Measurements from ENCODE around the gene OVCH2.
"Not testable (repeated sequence)": the region's sequence is repeated elsewhere in the genome, so short reads cannot be mapped to it uniquely, and the experiment has no call there.

OVCH2 gene, protein sequence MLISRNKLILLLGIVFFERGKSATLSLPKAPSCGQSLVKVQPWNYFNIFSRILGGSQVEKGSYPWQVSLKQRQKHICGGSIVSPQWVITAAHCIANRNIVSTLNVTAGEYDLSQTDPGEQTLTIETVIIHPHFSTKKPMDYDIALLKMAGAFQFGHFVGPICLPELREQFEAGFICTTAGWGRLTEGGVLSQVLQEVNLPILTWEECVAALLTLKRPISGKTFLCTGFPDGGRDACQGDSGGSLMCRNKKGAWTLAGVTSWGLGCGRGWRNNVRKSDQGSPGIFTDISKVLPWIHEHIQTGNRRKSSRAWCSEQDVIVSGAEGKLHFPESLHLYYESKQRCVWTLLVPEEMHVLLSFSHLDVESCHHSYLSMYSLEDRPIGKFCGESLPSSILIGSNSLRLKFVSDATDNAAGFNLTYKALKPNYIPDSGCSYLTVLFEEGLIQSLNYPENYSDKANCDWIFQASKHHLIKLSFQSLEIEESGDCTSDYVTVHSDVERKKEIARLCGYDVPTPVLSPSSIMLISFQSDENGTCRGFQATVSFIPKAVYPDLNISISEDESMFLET

DNA sequence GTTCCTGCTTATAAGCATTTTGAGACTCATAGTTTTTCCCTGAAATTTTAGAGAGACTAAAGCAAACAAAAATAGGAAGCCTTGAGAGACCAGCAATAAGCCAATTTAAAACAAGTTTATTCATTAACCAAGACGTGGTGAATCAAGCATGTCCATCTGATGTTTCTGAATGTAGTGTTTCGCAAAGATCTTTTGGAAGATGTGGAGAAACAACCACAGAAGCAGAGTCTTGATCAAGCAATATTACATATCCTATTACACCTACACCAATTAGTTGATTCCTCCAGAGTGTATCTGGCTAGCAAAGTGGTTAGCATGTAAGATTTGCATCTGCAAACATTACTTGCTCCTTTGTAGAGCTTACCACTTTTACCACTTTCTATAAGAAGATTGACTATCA is at the start of gene OVCH2:
Gene OVCH2 (minus strand): TSS at position 101 of the 400 bp plus-strand sequence. CDS start 83 bp downstream, at position 18.
- DNase-seq (ENCODE audit: low read depth in 2 of 2): no peak

DNA sequence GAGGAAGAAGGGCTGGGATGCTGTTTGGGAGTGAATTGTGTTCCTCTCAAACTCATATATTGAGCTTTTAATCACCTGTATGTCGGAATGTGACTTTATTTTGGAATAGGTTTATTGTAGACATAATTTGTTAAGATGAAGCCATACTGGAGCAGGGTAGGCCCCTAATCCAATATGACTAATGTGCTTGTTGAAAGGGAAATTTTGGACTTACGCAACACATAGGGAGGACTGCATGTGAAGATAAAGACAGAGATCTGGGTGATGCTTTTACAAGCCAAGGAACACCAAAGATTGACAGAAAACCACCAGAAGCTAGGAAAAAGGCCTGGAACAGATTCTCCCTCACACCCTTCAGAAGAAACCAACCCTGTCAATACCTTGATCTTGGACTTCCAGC is 43.2 kb upstream of the OVCH2 start:
- DNase-seq (ENCODE audit: low read depth in 2 of 2): no peak

DNA sequence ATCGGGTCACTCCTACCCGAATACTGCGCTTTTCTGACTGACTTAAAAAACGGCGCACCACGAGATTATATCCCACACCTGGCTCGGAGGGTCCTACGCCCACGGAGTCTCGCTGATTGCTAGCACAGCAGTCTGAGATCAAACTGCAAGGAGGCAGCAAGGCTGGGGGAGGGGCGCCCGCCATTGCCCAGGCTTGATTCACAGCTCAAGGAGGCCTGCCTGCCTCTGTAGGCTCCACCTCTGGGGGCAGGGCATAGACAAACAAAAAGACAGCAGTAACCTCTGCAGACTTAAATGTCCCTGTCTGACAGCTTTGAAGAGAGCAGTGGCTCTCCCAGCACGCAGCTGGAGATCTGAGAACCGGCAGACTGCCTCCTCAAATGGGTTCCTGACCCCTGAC is 28.5 kb upstream of the OVCH2 start:
- DNase-seq (ENCODE audit: low read depth in 2 of 2): not testable (repeated sequence)

DNA sequence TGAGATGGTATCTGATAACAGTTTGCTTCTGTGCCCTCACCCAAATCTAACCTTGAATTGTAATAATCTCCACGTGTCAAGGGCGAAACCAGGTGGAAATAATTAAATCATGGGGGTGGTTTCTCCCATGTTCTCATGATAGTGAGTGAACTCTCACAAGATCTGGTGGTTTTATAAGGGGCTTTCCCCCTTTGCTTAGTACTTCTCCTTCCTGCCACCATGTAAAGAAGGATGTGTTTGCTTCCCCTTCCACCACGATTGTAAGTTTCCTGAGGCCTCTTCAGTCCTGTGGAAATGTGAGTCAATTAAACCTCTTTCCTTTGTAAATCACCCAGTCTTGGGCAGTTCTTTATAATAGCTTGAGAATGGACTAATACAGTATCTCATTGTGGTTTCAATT is 8.5 kb upstream of the OVCH2 start:
- no peak for DNase-seq (ENCODE audit: low read depth in 2 of 2)

DNA sequence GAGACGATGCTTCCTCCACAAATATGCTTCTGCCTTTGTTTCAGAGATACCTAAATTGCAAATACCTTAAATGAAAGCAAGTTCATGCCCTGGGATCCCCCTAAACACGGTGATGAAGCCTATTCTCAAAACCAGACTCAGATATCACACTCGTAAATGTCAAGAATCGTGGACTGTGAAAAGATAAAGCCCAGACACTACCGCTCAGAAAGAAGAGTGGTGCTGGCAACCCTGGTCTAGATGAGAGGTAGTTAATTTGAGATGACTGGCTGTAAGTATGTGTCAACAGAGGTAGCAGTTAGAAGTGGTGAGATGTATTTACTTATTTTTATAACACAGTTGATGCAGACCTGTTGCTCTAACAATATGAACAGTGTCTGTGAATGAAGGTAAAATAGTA is 2.5 kb downstream of the OVCH2 start:
- DNase-seq (ENCODE audit: low read depth in 2 of 2): no peak

DNA sequence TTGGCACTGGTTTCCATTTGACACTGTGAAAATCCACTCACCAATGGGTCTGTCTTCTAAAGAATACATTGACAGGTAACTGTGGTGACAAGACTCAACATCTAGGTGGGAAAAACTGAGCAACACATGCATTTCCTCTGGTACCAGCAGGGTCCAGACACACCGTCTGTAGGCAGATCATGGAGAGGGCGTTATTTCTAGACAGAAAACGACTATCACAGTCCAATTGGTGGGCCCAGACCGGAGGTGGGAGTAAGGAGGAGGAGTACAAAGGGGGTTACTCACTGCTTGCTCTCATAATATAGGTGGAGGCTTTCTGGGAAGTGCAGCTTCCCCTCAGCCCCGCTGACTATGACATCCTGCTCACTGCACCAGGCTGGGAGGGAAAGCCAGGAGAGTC is 9.9 kb downstream of the OVCH2 start:
- DNase-seq (ENCODE audit: low read depth in 2 of 2): no peak

DNA sequence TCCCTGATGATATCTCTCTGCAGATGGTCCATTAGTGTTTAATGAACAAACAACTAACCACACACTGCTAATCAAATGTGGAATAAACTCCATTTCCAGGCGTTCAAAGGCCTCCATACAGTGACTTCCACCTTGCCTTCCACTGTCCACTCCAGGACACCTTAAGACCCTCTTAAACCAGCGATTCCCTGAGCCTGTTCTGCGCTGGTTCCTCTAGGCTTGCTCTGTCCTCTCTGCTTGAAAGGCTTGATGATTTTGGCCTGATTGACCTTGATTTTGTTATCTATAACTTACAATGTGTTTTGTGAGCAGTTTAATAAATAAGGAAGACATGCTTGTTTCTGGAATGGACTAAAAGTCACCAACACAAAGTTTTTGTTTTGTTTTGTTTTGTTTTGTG is 12.0 kb downstream of the OVCH2 start:
- no peak for DNase-seq (ENCODE audit: low read depth in 2 of 2)

DNA sequence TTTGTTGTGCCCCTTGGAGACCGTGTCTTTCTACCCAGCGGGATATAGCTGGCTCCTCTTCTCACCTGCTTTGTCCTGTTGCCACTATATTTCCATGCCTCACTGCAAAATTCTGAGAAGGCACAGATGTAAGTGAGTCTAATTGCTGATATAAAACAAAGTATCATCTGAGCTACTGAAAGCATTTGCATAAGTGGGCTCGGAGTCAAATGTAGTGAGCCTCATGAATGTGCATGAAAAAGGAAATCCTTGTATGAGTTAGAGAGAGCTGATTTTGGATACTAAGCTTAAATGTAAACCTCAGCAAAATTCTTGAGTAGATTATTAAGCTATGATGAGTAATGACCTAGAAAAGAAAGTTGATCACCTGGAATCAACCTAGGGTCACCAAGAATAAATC is 13.9 kb downstream of the OVCH2 start:
- DNase-seq (ENCODE audit: low read depth in 2 of 2): no peak

DNA sequence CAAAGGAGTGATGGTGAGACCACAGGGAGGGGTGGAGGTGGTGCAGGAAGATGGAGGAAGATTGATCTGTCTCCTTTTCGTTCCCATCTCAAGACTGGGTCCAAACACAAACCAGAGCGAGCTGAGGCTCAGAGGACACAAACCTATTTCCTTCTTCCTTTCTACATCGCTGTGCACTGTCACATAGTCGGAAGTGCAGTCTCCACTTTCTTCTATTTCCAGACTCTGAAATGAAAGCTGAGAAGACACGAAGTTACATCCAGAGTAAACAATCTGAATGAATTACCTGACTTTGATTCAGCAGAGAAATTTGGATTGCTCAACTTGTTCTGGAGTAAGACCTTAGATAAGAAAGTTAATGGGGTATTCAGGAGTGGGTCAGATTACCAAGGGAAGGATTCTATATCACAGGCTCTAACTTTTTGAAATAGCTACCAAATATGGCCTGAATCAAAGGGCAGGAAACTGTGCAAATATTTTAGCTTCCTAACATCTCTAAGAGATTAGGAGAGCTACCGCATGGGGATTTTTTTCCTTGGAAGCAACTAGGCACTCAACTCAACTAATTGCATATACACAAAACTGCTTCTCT is 14.4 kb downstream of the OVCH2 start:
- no peak for DNase-seq (ENCODE audit: low read depth in 2 of 2)

DNA sequence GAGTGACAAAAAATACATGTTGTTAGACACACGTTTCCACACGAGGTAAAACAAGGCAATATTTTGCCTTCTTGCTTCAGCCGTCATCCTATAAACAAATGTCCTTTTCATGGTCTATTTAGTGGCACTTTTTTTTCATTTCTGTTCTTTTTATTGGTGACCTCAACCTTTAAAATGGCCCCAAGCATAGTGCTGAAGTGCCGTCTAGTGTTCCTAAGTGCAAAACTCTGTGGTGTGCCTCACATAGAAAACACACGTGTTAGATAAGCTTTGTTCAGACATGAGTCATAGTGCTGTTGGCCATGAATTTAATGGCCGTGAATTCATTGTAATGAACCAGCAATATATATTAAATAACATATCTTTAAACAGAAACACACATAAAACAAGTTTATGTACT is 15.6 kb downstream of the OVCH2 start:
- DNase-seq (ENCODE audit: low read depth in 2 of 2): no peak

DNA sequence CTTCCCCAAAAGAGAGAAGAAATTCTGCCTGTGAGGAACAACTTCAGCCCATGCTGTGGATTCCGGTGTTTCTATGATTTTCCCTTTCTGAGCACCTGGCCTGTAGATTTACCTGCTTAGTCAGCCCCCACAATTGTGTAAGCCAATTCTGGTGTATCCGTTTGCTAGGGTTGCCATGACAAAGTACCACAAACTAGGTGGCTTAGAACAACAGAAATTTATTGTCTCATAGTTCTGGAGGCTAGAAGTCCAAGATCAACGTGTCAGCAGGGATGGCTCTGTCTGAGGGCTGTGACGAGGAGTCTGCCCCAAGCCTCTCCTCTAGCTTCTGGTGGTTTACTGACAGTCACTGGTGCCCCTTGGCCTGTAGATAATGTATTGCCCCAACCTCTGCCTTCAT is 17.0 kb downstream of the OVCH2 start:
- no peak for DNase-seq (ENCODE audit: low read depth in 2 of 2)

DNA sequence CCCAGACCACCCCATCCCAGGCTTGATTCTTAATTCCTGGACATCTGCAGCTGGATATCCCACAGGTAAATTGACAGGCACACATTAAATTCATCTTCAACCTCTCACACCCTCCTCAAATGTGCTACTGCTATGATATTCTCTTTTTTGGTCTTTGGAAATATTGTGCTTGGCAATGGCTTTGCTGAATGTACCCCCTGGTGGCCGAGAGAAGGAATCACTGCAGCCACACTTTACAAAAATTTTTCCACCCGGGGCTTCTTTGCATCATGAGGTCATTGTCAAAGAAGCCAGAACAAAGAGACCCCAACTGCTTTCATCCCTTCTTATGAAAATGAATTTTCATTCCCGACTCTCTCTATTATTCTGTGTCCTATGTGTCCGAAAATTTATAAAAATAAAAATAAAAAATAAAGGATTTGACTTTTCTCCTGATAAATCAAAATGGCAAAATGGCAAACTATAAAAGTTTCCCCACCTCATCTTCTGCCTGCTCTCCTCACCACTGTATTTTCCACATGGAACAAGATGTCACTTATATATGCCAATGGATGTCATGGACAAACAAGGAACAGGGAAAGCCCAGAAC is 17.9 kb downstream of the OVCH2 start:
- DNase-seq (ENCODE audit: low read depth in 2 of 2): no peak

DNA sequence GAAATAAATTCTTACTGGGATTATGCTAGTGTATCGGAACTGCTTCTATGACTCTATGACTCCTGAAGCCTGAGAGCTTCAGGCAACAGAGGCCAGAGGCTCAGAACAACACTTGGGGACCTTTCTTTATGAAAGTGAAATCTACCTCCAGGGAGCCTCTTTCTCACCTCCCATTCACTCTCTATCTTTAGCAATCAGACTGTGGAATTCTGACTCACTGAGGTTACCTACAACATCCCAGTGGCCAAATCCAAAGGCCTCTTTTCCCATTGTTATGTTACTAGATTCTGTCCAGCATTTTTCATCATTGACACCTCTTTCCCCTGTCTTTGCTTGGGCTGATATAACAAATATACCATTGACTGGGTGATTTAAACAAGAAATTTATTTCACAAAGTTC is 18.9 kb downstream of the OVCH2 start:
- no peak for DNase-seq (ENCODE audit: low read depth in 2 of 2)

DNA sequence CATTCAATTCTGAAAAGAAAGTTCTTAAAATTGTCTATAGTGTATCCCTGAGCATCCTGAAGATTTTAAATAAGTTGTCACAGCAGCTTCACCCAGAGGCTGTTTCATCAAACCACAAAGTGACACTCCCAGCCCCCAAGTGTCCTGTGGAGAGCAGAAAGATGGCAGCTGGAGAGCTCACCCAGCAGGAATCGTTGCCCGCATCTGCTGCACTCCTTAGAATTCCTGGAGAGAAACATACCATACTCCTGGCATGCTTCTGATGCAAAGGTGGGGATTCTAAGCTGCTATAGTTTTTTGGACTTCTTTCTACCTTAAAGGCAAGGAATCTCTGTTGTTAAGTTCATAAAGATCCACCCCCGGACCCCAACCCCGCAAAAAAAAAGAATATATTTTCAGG is 19.5 kb downstream of the OVCH2 start:
- no peak for DNase-seq (ENCODE audit: low read depth in 2 of 2)

DNA sequence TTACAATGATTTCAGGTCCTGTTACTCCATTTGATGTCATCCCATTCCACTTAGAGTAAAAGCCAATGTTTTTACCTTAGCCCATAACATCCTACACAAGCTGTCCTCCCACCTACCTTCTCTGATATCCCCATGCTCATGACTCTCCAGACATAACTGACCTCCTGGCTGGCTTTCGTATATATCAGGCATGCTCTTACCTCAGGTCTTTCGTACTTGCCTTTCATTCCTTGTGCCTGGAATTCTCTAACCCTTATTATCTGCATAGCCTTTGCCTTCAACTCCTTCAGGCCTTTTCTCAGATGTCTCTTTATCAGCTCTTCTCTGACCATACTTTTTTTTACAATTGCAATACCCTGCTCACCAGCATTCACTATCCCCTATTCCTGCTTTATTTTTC is 22.7 kb downstream of the OVCH2 start:
- DNase-seq (ENCODE audit: low read depth in 2 of 2): no peak

DNA sequence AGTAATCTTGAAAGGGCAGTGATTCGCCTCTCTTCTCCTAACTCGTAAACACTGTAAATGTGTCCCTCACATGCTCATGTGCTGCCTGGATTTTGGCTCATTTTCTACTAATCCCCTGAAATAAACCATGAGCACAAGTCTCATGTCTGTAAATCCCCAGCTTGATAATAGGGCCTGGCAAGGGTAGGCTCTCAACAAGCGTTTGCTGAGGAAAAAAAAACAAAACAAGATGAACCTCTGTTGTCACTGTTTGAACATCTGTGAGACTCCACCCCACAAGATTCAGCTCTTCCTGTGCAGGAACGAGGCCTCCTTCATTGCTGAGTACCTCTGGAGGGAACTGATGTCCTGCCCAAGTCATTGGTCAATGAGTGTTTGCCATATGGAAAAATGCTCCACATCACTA is 28.5 kb downstream of the OVCH2 start:
- no peak for DNase-seq (ENCODE audit: low read depth in 2 of 2)

DNA sequence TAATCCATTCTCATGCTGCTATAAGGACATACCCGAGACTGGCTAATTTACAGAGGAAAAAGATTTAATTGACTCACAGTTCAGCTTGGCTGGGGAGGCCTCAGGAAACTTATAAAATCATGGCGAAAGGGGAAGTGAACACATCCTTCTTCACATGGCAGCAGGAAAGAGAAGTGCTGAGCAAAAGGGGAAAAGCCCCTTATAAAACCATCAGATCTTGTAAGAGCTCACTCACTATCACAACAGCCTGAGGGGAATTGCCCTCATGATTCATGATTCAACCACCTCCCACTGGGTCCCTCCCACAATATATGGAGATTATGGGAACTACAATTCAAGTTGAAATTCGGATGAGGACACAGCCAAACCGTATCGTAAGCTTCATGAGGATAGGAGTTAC is 29.2 kb downstream of the OVCH2 start:
- DNase-seq (ENCODE audit: low read depth in 2 of 2): no peak

DNA sequence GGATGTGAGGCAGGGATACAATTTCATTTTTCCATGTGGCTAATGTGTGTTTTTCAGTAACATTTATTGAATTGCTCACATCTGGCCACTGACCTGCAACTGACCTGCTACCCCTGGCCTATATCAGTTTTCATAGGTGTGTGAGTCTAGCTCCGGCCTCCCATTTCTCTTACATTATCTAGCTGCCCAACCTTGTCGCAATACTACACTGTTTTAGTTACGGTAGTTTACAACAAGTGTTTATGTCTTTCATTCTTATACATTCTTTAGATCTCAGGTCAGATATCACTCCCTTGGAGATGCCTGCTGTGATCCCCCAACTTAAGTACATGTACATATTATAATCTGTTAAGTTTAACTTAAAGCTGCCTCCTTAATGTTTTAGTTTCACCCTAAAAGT is 30.6 kb downstream of the OVCH2 start:
- no peak for DNase-seq (ENCODE audit: low read depth in 2 of 2)

DNA sequence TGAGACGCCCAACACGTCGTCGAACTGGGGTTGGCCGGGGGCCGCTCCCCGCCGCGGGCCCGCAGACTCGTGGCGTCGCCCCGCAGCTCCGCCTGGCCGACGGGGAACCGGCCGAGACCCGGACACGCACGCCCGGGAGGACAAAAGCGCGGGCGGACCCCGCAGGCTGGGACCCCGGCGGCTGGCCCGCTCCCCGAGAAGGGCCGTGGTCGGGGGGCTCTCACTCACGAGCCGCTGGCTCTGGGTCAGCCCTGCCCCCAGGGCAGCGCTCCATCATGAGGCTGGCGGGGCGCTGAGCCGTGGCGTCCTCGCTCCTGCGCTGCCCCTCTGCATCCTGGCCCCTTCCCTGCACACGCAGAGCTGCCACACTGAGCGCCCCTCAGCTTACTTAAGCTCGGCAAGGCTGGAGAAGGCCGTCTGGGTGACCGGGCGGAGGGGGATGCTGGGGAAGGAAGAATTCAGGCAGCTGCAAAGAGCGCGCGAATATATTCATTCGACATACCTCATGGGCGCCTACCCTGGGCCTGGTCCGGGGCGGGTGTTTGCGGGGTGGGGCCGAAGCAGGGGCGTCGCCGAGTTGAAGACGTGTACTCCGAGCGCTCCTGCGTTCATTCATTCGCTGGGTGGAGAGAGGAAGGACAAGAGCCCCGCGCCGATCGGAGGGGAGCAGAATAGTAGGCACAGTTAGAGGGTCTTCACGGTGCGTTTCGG is 32.4 kb downstream of the OVCH2 start:
- no peak for DNase-seq (ENCODE audit: low read depth in 2 of 2)

DNA sequence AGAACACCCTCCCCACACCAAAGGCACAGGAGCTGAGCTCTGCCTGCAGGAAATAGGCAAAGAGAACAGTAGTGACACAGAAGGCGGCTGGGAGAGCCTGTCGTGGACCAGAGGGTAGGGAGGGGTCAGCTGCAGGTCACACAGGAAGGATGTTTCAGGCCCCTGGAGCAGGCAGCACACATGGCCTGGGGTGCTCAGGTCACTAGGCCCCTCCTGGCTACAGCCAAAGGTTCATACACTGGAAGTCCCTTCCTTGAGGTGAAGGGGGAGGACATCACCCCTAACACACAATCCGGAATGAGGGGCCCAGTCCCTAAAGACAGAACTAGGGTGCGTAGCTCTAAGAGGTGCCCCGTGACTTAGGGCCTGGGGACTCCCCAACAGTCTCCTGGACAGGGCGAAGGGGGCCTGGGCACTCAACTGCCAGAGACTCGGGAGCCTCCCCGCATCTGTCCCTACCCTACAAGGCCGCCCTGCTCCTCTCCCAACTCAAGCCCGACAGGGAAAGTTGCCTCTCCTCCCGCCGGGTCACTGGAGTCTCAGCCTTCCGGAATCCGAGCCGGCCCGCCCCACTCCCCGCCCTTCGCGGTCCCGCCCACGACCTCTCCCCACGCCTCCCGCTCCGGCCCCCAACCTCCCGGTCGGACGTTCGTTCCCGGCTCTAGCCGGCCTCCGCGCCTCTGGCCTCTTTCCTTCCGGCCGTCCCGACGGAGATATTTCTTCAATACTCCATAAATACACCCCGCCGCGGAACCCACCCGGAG is 33.1 kb downstream of the OVCH2 start, which contains the start of gene CYB5R2:
Gene CYB5R2 (minus strand): TSS at position 541 of the 764 bp plus-strand sequence. CDS start 675 bp downstream, outside the sequence.
- no peak for DNase-seq (ENCODE audit: low read depth in 2 of 2)

DNA sequence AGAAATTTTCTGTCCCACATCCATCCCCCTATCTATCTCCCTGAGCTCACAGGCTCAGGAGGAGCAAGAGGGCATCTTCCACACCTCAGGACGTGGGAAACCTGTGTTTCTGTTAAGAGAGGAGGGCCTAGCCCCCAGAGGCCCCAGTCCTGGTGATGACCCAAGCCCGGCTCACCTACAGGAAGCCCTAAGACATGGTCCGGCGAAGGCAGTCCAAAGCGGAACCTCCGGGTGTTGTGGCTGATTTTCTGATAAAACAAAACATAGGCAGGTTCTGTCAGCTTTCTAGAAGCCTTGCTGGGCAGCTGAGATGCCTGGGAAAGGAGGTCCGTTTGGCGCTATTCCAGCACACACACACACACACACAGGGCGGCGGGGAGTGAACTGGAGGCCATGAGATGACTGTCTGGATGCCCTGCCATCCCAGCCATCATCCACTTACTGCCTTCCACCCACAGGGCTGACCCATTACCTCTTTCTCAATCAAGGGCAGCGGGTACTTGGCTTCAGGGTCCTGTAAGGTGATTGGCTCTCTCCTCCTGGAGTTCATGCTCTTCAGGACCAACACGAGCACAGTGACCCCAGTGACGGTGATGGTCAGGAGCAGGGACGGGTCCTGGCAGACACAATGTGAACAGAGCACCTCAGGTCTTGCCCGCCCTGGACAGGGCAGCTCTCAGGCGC is 33.9 kb downstream of the OVCH2 start:
- no peak for DNase-seq (ENCODE audit: low read depth in 2 of 2)
